Measurements from ENCODE around the gene FKBP5.

FKBP5 gene

DNA sequence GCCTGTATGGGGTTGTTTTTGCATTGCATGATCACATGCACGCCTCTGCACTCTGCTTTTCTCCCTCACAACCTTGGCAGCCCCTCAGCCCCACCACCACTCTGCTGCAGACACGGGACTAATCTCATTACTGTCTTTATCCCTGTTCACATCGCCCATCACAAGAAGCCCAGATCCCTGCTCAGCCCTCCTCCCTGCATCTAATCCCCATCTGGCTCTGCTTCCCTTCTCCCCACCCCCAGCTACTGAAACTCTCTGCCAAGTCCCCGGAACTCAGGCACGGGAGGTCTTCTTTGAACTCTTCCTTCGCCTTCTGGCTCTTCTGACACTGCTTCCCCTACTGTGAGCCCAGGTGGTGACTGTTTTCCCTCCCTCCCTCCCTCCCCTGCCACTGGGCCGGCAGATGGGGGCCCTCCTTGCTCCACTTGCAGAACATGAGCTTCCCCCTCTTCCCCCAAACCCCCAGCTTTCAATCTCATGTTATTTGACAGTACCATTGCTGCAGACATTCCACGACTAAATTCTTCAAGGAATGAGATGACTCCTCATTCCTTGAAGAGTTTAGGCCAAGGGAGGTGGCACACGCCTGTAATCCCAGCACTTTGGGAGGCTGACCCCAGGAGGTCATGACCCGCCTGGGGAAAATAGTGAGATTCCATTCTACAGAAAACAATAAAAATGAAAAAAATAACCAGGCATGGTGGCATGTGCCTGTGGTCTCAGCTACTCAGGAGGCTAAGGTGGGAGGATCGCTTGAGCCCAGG, 154.1 kb downstream of the FKBP5 start:
- DNase-seq, result no peak

GRCh38 chr6:35533981-35534380, 154.7 kb downstream of the FKBP5 start:
- no peak for DNase-seq

DNA sequence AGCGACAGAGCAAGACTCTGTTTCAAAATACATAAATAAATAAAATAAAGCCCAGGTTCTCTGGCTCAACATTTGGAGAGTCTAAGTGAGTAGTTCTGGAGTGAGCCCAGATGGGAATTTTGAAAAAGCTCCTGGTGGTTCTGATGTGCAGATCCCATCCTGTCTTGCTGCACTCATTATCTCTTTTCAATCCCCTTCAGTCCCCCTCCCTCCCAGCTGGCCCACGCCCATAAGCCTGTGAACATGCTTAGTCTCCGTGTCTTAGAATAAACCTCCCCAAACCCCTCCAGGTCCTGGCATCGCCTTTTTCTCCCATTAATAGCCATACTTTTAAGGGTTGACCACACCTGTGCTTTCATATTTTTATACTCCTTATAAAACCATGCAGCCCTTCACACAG, 156.6 kb downstream of the FKBP5 start:
- no peak for DNase-seq

DNA sequence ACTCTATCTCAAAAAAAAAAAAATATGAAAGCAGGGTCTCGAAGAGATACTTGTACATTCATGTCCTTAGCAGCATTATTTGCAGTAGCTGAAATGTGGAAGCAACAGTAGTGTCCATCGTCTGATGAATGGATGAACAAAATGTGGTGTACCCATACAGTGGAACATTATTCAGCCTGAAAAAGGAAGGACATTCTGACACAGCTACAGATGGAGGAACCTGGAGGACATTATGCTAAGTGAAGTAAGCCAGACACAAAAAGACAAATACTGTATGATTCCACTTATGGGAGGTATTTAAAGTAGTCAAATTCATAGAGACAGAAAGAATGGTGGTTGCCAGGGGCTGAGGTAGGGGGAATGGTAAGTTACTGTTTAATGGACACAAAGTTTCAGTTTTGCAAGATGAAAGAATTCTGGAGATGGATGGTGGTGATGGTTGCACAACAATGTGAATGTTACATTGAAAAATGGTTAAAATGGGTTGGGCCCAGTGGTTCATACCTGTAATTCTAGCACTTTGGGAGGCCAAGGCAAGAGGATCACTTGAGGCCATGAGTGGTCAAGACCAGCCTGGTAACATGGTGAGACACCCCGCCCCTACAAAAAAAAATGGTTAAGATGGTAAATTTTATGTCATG, 164.2 kb downstream of the FKBP5 start:
- DNase-seq, result no peak

Measured in GF-D8 (cell line).